GM21717 (cell line): ENCODE measurements around the gene PRPF6.
"Not testable (repeated sequence)": the region's sequence is repeated elsewhere in the genome, so short reads cannot be mapped to it uniquely, and the experiment has no call there.

Experiments
- ATAC-seq: cut with Tn5 transposase; IDR thresholded peaks from one replicate; pipeline ENCODE4 v1.9.1; 2021; ENCODE audit warnings: mild to moderate bottlenecking, moderate library complexity; ENCODE audit not compliant: unreplicated experiment

Gene PRPF6

GRCh38 chr20:63959699-63960075 is 21.2 kb upstream of the PRPF6 start:
- no peak for ATAC-seq

GRCh38 chr20:63960654-63961621 is 20.0 kb upstream of the PRPF6 start:
- ATAC-seq: not testable (repeated sequence)

- ATAC-seq: no peak
Observed at GRCh38 chr20:63961664-63962425, 19.1 kb upstream of the PRPF6 start.

- no peak for ATAC-seq
Observed at GRCh38 chr20:63962426-63963347, 18.2 kb upstream of the PRPF6 start.

GRCh38 chr20:63963348-63963741 is 17.6 kb upstream of the PRPF6 start:
- ATAC-seq: no peak

- no peak for ATAC-seq
Observed at GRCh38 chr20:63963784-63964301, 17.1 kb upstream of the PRPF6 start.

GRCh38 chr20:63964412-63964811 is 16.5 kb upstream of the PRPF6 start:
- no peak for ATAC-seq

- ATAC-seq: no peak
Observed at GRCh38 chr20:63966172-63966943, 14.6 kb upstream of the PRPF6 start.

GRCh38 chr20:63966944-63967322 is 14.0 kb upstream of the PRPF6 start:
- no peak for ATAC-seq

GRCh38 chr20:63967330-63968135 is 13.4 kb upstream of the PRPF6 start:
- ATAC-seq: no peak

GRCh38 chr20:63968136-63968927 is 12.6 kb upstream of the PRPF6 start:
- no peak for ATAC-seq

- no peak for ATAC-seq
Observed at GRCh38 chr20:63968928-63969760, 11.8 kb upstream of the PRPF6 start.

GRCh38 chr20:63969838-63970713 is 10.9 kb upstream of the PRPF6 start, which contains the start of gene ZNF512B:
ZNF512B (minus strand) TSS chr20:63969930; CDS start chr20:63967950, 1,980 bp downstream.
- ATAC-seq: no peak

- no peak for ATAC-seq
Observed at GRCh38 chr20:63970714-63971431, 10.1 kb upstream of the PRPF6 start.

GRCh38 chr20:63971960-63972311 is 9.0 kb upstream of the PRPF6 start:
- ATAC-seq: not testable (repeated sequence)
